Measurements from ENCODE around the gene LRRC9.
A peak's percentile ranks its signal among the peaks of the same experiment; 100 is the strongest.
"Not testable (repeated sequence)": the region's sequence is repeated elsewhere in the genome, so short reads cannot be mapped to it uniquely, and the experiment has no call there.

Gene LRRC9

DNA sequence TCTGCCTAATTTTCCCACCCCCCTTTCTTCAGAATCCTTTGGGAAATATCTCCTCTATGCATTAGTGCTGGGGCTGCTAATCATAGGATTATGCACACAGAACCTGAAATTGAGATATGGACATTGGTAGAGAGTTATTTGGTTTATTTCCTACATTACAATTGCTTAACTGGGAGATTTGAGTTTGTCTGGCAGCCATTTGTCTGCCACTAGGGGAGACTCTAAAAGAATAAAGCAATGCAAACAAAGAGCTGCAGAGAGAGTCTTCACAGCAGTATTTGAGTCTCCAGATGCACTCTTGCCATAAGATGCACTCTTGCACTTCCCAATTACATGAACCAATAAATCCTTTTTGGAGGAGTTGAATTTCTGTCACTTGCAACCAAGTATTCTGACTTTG, 159.8 kb downstream of the LRRC9 start:
- no peak for DNase-seq

DNA sequence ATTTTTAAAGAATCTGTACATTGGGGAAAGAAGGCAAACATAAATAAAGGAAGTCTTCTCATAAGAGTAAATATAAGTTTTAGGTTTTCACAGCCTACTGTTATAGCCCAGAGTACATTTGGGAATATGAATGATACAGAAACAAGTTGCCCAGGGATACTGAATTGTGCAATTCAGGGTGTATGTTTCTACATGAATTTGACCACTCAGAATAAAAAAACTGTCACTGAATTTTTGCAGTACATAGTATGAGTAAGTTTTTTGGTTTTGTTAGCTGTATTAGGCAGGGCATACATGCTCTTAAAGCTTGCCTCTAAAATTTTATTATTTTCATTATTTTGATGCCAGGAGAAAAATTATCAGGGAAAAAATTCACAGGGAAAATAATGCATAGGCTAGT, 165.1 kb downstream of the LRRC9 start:
- peak; percentile 56 for DNase-seq

DNA sequence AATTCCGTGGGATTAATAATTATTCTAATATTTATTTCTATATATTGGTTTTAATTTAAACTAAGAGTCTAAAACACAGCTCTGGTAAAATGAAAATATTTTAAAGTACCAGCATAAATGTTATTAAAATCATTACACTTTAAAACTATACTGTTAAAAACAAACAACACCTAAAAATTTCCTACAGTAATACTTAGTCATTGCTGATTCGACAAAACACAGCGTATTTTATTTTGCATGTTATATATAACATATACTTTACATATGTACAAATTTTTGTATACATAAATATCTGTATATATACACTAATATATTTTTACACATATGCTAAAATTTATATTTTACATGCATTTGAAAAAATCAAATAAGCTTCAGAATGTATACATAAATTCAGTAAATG, 165.7 kb downstream of the LRRC9 start:
- DNase-seq = no peak

DNA sequence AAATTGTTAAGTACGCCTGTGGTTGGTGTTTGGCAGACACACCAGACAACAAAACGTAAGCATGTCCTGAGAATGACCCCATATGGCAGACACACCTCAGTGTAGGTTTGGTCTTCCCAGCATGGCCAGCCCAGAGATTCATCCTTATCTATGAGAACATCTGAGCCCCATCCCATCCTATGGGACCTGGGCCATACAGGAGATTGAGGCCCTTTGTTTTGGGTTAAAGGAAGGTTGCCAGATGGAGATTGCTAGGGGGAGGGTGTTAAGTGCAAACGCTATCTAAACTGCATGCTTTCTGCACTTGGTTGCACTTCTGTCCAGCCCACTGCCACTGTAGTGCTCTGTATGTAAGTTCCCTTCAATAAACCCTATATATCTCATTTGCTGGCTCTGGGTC, 167.7 kb downstream of the LRRC9 start:
- DNase-seq = no peak

DNA sequence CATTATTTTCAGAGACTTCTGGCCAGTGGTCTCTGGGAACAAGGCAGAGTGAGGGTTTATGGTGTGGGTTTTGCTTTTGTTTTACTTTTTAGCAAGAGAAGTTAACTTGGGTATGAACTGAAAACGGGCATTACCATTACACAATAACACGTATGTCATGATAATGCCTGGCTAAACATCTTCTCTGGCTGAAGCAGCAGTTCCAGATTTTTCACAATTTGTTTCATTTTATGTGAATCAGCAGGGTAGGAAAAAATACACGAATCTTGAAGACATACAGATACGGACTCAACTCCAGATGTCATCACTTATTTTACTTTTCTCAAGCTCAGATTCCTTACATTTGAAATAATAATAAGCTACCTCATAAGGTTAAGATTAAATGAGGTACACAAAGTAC, 169.3 kb downstream of the LRRC9 start:
- DNase-seq = no peak

DNA sequence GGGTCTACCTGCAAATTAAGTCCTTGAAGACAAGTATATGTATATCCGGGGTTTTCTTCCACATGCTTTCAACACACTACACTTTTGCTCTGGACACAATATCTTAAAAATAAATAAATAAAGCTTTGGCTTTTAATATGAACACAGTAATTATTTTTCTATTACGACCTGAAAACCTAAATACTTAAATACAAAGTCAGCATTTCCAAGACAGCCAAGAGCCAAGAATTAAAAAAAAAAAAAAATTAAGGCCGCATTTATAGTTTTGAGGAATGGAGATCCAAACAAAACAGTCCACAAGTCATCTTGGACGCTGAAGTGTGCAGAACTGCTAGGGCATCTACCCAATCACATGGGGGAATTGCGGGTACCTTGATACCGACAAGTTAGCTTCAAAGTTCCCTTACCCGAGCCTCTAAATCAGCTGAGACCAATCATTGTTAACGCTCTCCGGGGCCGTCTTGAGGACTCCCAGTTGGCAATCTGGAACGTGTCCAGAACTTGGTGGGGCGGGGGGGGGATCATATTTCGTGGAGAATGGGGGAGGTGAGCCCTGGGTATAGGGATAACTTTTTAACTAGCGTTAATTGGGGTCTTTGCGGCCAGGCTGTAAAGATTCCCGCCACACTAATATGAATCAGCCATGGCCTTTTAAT, 171.0 kb downstream of the LRRC9 start:
- DNase-seq = peak; percentile 70

DNA sequence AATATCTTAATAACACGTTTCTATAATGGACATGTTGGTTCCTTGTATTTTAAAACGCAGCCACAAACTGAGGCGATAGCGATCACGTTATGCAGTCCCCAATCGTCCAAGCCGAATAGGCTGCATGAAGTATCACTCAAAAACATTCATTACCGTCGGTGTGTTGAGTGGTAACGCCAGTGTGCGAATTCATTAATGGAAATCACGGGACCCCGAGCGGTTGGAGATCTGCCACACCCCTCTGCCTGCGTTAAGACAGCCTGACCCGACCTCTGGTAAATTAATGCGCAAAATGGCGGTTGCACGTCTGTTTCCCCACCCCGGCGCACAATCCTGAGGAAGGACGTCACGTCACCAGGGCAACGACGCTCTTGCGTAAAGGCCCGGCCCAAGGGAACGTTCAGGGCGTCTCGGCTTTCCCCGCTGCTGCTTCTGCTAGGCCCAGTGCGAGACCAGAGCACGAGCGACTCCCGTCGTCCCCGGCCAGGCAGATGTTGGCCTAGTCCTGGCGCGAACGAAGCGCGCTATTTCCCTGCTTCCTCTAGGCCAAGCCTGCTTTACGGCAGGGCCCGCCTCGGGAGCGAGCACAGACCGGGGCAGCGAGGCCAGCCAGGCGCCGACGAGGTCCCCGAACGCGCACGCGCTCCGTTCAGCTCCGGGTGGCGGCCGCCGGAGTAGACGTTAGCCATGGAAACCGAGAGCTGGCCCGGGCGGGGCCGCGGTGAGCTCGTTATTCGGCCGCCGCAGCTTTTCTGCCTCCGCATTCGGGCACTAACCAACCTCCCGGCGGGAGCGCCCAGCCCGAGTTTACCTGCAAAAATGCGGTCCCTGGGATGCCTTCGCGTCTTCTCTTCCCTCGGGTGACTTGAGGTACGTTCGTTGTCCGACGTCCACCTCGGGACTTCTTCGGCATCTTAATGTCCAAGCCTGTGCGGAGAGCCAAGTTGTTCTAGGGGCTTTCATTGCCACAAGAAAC, 171.9 kb downstream of the LRRC9 start, which contains the start of gene PCNX4:
Gene PCNX4 (plus strand): TSS at position 374 of the 976 bp plus-strand sequence. CDS start 15,716 bp downstream, outside the sequence.
- DNase-seq = peak; percentile 100

DNA sequence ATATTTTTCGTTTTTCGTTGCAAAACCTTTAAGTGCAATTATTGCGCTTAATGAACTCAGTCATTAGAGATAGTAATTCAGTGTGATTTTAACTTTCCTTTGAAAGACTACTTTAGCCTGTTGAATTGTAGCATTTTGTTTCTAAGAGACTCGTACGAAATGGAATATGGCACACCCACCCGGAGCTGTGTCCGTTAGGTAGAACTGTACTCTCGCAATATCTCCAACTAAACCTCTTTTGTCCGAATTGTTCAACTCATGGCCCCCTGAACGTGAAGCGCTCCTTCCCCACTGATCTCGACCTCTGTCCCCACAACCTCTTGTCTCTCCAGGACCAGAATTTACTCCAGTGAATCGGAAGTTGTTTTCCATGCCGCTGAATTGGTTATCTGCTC, 172.6 kb downstream of the LRRC9 start:
- DNase-seq = peak; percentile 48

DNA sequence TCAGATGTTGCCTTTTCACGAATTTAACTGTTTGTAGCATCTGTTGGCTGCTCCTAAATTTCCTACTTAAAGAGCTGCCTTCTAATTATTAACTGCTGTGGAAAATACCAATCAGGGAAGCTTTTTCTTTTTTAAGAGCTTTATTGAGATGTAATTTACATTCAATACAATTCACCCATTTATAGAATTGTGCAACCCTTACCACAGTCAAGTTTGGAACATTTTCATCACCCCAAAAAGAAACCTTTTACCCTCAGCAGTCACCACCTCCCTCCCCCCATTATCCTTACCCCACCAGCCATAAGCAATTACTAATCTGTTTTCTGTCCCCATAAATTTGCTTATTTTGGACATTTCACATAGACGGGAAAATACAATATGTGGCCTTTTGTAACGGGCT, 173.1 kb downstream of the LRRC9 start:
- DNase-seq = peak; percentile 10

DNA sequence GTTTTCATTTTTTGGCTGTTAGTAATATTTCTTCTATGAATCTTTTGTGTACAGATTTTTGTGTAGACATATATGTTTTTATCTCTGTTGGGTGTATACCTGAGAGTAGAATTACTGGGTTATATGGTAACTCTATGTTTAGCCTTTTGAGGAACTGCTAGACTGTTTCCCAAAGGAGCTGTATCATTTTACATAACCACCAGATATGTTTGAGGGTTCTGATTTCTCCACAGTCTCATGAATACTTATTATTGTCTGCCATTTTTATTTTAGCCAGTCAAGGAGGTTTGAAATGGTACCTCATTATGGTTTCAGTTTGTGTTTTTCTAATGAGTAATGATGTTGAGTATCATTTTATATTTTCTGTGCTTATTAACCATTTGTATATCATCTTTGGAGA, 173.7 kb downstream of the LRRC9 start:
- no peak for DNase-seq

DNA sequence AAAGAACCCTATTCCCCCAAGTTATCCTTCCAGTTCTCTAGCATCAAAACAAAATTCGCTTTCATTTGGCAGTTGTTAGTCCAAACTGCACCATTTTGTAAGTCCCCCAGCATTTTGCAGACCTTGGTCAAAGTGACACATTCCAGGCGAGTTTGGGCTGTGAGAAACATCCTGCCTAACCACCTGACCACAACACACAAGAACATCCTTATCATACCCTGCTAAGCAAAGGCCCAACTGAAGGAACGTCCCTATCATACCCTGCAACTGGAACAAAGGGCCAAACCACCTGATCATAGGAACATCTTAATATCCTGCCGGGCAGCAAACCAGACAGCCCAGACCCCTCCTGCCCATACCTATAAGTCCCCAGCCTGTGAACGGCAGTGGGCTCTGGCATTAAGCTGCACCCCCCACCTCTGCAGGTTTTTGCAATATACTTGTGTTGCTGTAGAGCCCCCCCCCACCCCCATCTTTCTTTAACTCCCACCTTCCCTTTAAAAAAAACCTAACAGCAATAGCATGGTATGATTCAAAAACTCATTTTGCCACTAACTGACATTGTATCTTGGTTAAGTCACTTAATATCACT, 174.5 kb downstream of the LRRC9 start:
- DNase-seq = peak; percentile 73

DNA sequence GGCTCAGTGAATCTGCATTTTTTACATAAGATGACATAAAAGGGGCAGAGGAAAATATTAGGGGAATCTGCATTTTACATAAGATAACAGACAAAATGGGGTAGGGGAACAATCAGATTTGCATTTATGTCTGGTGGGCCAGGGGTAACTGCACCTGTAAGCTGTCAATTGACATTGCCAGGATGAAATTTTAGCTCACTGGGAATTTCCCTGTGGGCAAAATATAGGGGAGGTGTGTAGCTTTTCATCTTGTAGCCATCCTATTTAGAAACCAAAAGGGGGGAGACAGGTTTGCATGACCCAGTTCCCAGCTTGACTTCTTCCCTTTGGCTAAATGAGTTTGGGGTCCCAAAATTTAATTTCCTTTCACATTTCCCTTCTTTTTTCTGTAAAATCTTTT, 175.3 kb downstream of the LRRC9 start:
- no peak for DNase-seq

DNA sequence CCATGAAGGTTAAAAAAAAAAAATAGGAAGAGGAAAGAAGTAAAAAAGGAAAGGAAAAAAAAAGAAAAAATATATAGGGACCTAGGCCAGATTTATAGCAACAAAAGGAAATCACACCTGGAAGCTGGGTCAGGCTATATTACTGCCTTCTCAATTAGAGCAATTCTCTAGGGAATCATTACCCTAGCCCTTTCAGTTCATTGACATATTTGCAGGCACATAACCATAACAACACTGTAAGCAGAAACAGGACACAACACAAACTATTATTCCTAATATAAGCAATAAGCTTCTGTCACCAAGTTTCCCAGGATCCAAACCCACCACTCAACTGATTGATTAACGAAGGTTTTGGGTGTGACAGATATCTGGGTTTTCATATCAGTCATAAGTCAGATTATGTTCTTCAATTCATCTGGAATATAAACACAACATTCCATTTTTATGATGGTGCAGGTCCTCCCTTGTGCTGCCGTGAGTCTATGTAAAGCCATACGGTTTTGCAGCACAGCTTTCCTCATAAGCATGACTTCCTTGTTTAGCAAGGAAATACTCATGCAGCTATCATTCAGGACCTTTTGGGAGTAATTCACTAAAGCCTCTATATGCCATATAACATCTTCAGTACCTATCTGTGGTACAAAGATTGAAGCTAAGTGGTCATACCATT, 176.0 kb downstream of the LRRC9 start:
- DNase-seq = peak; percentile 90

DNA sequence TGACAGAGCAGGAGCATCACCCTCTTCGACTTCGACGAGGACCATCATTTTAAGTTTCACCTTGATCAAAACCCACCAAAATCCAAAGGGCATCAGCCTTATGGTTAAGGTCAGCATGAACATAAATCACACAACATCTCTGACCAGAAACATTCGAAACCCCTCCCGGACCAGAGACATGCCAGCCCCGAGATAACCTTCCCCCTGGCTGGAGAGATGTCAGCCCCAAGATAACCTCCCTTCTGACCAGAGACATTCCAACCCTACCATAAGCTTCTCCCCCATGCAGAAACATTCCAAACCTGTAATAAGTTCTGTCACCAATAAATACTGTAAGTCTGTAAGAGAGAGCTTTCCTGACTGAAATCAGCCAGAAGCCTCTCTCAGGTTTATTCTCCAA, 178.0 kb downstream of the LRRC9 start:
- DNase-seq = no peak

DNA sequence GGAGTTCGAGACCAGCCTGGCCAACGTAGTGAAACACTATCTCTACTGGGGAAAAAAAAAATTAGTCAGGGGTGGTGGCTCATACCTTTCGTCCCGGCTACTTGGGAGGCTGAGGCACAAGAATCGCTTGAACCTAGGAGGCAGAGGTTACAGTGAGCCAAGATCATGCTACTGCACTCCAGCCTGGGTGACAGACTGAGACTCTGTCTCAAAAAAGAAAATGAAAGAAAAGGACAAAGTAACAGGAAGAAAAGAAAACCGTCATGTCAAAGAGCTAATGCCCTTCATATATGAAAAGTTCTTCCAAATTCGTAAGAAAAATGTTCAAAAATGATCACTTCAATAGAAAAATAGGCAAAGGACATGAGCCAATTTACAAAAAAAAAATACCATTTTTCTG, 179.9 kb downstream of the LRRC9 start:
- DNase-seq = not testable (repeated sequence)

DNA sequence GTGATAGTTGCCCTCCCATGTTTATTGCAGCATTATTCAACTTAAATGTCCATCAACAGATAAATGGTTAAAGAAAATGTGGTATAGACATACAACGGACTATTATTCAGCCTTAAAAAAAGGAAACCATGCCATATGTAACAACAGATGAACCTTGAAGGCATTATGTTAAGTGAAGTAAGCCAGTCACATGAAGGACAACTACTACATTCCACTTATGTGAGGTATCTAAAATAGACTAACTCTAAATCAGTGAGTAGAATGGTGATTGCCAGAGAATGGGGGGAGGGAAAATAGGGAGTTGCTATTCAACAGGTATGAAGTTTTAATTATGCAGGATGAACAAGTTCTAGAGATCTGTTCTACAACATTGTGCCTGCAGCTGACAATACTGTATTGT, 181.8 kb downstream of the LRRC9 start:
- peak; percentile 40 for DNase-seq

DNA sequence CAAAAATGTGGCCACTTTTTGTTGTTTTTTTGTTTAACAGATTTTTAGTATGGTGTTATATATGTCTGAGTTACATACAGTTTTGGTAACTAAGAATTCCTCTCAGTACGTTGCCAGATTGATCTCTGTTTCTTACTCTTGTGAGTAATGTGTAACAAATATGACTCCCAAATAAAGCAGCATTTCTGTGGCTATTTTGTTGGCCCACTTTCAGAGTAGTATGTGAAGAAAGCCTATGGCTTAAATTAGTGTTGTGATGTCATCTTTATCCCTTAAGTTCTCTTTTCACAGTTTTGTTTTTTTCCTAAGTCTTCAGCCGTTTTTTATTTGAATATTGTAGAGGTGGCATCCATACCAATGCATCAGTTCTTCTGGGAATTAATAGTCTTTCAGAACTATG, 182.4 kb downstream of the LRRC9 start:
- DNase-seq = peak; percentile 90

DNA sequence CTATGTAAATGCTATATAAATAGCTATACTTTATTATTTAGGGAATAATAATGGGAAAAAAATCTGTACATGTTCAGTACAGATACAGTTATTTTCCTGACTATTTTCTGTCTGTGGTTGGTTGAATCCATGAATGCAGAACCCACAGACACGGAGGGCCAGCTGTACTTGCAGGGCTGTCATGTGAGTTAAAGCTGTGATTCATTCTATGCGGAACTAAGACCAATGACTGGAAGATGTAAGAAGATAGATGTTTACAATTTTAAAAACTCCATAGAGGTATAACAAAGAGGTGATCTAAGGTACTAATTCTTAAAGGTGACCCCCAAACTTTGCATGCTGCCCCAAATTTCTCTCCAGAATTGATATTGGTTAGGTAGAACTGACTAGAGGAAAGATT, 186.4 kb downstream of the LRRC9 start:
- DNase-seq = peak; percentile 81

DNA sequence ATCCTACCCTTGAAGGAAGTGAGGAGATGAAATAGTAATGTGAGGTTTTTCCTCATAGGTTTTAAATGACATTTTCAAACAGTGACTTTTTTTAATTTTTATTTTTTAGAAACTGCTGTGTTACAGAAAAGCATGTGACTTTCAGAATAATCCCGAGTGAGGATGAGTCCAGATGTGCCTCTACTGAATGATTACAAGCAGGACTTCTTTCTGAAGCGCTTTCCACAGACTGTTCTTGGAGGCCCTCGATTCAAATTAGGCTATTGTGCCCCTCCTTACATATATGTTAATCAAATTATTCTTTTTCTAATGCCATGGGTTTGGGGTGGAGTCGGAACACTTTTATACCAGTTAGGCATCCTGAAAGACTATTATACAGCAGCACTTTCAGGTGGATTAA, 187.5 kb downstream of the LRRC9 start:
- DNase-seq = no peak

DNA sequence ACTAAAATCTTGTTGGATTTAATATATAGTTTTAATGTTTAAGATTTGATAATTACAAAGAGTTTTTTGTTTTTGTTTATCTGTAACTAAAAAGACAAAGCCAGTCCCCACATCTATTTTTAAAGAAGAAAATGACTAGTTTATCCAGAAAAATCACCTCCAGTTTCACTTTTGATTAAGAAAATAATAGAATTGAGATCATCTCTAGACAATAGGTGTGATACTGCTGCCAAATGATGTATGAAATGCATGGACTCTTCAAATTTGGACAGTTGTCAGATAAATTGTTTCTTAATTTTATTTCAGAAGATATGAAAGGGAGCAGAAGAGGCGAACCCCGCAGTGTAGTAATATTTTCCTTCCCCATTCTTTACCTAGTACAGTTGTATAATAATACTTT, 191.8 kb downstream of the LRRC9 start:
- no peak for DNase-seq

Data from HCEC 1CT (cell line).